Tibial artery (tissue), 4 donors: Measurements from ENCODE around the gene TMEM179B.
A peak's percentile ranks its signal among the peaks of the same experiment; 100 is the strongest.

Experiments
- DNase-seq, 2 donors: peaks; one replicate each; pipeline ENCODE4 v3.0.0-alpha.2; 2019
- H3K27ac ChIP-seq, 2 donors: fragments of 200-600 bp; sonication (generic) in 1 of 2; 1 replicate in 1 of 2; 2 replicates in 1 of 2; pipeline ENCODE4 v1.5.1; 2018 to 2019; ENCODE audit warnings: mild to moderate bottlenecking in 1 of 2
- H3K27me3 ChIP-seq, 2 donors: fragments of 200-600 bp; sonication (generic) in 1 of 2; one replicate each; pipeline versions ENCODE4 v1.5.1 to v1.6.0; 2016 to 2019
- H3K36me3 ChIP-seq, 3 donors: fragments of 200-600 bp; sonication (generic) in 2 of 3; one replicate each; pipeline ENCODE4 v1.5.1; 2016 to 2019; ENCODE audit warnings: mild to moderate bottlenecking in 2 of 3
- H3K4me1 ChIP-seq, 4 donors: fragments of 200-600 bp; sonication (generic) in 2 of 4; 1 replicate in 3 of 4; 2 replicates in 1 of 4; pipeline ENCODE4 v1.5.1; 2016 to 2019
- H3K4me3 ChIP-seq, 2 donors: fragments of 200-600 bp; sonication (generic) in 1 of 2; 1 replicate in 1 of 2; 2 replicates in 1 of 2; pipeline ENCODE4 v1.5.1; 2018 to 2019; ENCODE audit warnings: mild to moderate bottlenecking in 2 of 2
- H3K9me3 ChIP-seq, 3 donors: fragments of 200-600 bp; sonication (generic) in 1 of 3; one replicate each; pipeline ENCODE4 v1.5.1; 2016 to 2019
- CTCF ChIP-seq, 2 experiments: fragments of 200-600 bp in 1 of 2; fragments of 450-650 bp in 1 of 2; IDR thresholded peaks; one replicate each; pipeline ENCODE4 v1.5.1; 2017 to 2019; ENCODE audit warnings: antibody characterized with exemption in 2 of 2, mild to moderate bottlenecking in 1 of 2, moderate library complexity in 1 of 2
- intact Hi-C: fragments of 100-400 bp; cut with DNase I; formaldehyde crosslinking; loops from one replicate; pipeline ENCODE4 v1.15.0; 2023; ENCODE audit warnings: low total_unique reads

TMEM179B gene

DNA sequence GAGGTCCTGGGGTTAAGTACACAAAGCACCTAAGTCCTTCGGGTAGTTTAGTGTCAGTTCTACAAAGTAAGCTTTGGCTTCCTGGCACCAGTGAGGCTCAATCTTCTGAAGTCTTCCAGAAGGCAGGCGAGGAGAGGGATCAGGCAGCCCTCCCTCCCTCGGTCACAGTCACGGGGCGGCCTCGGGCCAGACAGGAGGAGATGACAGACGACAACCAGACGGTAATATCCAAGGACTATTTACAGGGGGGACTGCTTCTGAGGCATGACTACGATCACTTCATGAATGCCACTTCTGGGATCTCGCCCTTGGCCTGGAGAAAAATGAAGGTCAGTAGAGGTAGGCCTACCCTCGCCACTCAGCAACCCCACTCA is 5.0 kb downstream of the TMEM179B start:
- H3K27ac ChIP-seq, result peak overlapping the region; percentile 75 to 86
- no peaks in the 10 kb centered on the region for H3K9me3 ChIP-seq
- intact Hi-C loops, result loop anchor here (5.0 kb wide), 1 partner anchor 45 kb away; the partner anchor contains the start of gene WDR74
- TF ChIP-seq CTCF (IDR thresholded peaks at IDR 0.05), result no peak
- peaks cover 0 to 43% (median 33%) of the 10 kb centered on the region in 4 donors for H3K4me1 ChIP-seq
- H3K36me3 ChIP-seq, result peaks cover 45 to 75% (median 56%) of the 10 kb centered on the region in 3 donors
- DNase-seq, result peak in 1 of 2 donors; percentile 74
- H3K27me3 ChIP-seq, result no peaks in the 10 kb centered on the region
- H3K4me3 ChIP-seq, result peak overlapping the region; percentile 75 to 79

GRCh38 chr11:62794201-62794775 is 7.1 kb downstream of the TMEM179B start:
- H3K4me1 ChIP-seq, result peaks cover 0 to 28% (median 20%) of the 10 kb centered on the region in 4 donors
- no peak for DNase-seq
- H3K4me3 ChIP-seq, result no peak overlapping the region
- no peak for TF ChIP-seq CTCF (IDR thresholded peaks at IDR 0.05)
- intact Hi-C loops, result loop anchor here (5.0 kb wide), 1 partner anchor 43 kb away; the partner anchor contains the start of gene WDR74
- H3K9me3 ChIP-seq, result no peaks in the 10 kb centered on the region
- no peak overlapping the region for H3K27ac ChIP-seq
- H3K27me3 ChIP-seq, result no peaks in the 10 kb centered on the region
- peaks cover 66 to 89% (median 77%) of the 10 kb centered on the region in 3 donors for H3K36me3 ChIP-seq

- H3K27ac ChIP-seq, result no peak overlapping the region
- H3K4me3 ChIP-seq, result no peak overlapping the region
- TF ChIP-seq CTCF (IDR thresholded peaks at IDR 0.05), result no peak
- intact Hi-C loops, result no loop called here
- H3K9me3 ChIP-seq, result no peaks in the 10 kb centered on the region
- H3K27me3 ChIP-seq, result no peaks in the 10 kb centered on the region
- H3K36me3 ChIP-seq, result peaks cover 86 to 94% (median 91%) of the 10 kb centered on the region in 3 donors
- H3K4me1 ChIP-seq, result peaks cover 0 to 11% (median 10%) of the 10 kb centered on the region in 4 donors
- no peak for DNase-seq
These were observed 9.1 kb downstream of the TMEM179B start for GRCh38 chr11:62796281-62796680.

- Histone ChIP-seq H3K4me1 (peaks cover 0 to 14% (median 13%) of the 10 kb centered on the region in 4 donors), H3K27me3 (no peaks in the 10 kb centered on the region), H3K9me3 (no peaks in the 10 kb centered on the region), H3K36me3 (peaks cover 91 to 93% (median 92%) of the 10 kb centered on the region in 3 donors), H3K27ac (no peak overlapping the region), H3K4me3 (no peak overlapping the region)
- intact Hi-C loops, result no loop called here
- no peak for DNase-seq
- TF ChIP-seq CTCF (IDR thresholded peaks at IDR 0.05), result no peak
These were observed 12.3 kb downstream of the TMEM179B start for GRCh38 chr11:62799486-62799885.

GRCh38 chr11:62801071-62801470 is 13.9 kb downstream of the TMEM179B start:
- no peak for DNase-seq
- Histone ChIP-seq H3K4me3 (no peak overlapping the region), H3K27me3 (no peaks in the 10 kb centered on the region), H3K4me1 (peaks cover 0 to 22% (median 17%) of the 10 kb centered on the region in 4 donors), H3K36me3 (peaks cover 75 to 77% (median 76%) of the 10 kb centered on the region in 3 donors), H3K9me3 (no peaks in the 10 kb centered on the region), H3K27ac (no peak overlapping the region)
- no peak for TF ChIP-seq CTCF (IDR thresholded peaks at IDR 0.05)
- intact Hi-C loops, result no loop called here
